Panc1 (cell line): Measurements from ENCODE around the gene RGS12. TPM values are rescaled to one million over a fixed set of nuclear protein-coding genes. Genes with fewer than 3 reads are reported as not detected.

Experiments
- ATAC-seq: fragments of 200-7000 bp; cut with Tn5 transposase; 2 replicates; pipeline ENCODE4 v1.9.1; 2020; ENCODE audit warnings: mild to moderate bottlenecking, moderate library complexity
- BruUV-seq: library from RNA; stranded (reverse); fragments of 400-500 nt; replicated peaks from 2 replicates; lab custom pipeline; 2021; lab: Mats Ljungman, UMichigan
- CTCF ChIA-PET: fragments of 300-600 bp; sonication (Branson Sonifier 250); formaldehyde crosslinking; loops from one replicate; lab custom pipeline; 2022; ENCODE audit warnings: antibody characterized with exemption; lab: Charles Lee
- POLR2A ChIA-PET: fragments of 300-600 bp; sonication (Branson Sonifier 250); formaldehyde crosslinking; loops from one replicate; lab custom pipeline; 2022; ENCODE audit warnings: antibody characterized with exemption; lab: Charles Lee
- DNase-seq: peaks from one replicate; pipeline ENCODE4 v3.0.0-alpha.2; 2010; ENCODE audit warnings: low read depth, low spot score
- H3K27ac ChIP-seq: 2 replicates; pipeline ENCODE4 v1.5.1; 2011; ENCODE audit warnings: mild to moderate bottlenecking, low read length, inconsistent platforms
- H3K27me3 ChIP-seq: fragments of 200-500 bp; sonication (Bioruptor generic); 2 replicates; pipeline ENCODE4 v1.6.0; 2014; ENCODE audit warnings: low read length, inconsistent platforms; ENCODE audit not compliant: control insufficient read depth, insufficient read depth
- H3K36me3 ChIP-seq: fragments of 200-500 bp; sonication (Bioruptor generic); 2 replicates; pipeline ENCODE4 v1.5.1; 2014; ENCODE audit warnings: inconsistent platforms, mild to moderate bottlenecking, low read length, moderate library complexity; ENCODE audit not compliant: control insufficient read depth, insufficient read depth
- H3K4me1 ChIP-seq: 2 replicates; pipeline ENCODE4 v1.5.1; 2011; ENCODE audit warnings: inconsistent platforms, mild to moderate bottlenecking, low read length, moderate library complexity; ENCODE audit not compliant: control insufficient read depth, insufficient read depth
- H3K4me3 ChIP-seq, 2 experiments: 2 replicates each; pipeline ENCODE4 v1.5.1; 2011 to 2012; ENCODE audit warnings: low read depth in 2 of 2, low read length in 2 of 2, mild to moderate bottlenecking in 2 of 2, inconsistent platforms in 1 of 2, moderate library complexity in 1 of 2
- H3K9me3 ChIP-seq: fragments of 200-500 bp; sonication (Bioruptor generic); 2 replicates; pipeline ENCODE4 v1.5.1; 2014; ENCODE audit warnings: low read depth, mild to moderate bottlenecking, inconsistent platforms, low read length, moderate library complexity; ENCODE audit not compliant: control insufficient read depth, insufficient read depth
- POLR2AphosphoS5 ChIP-seq: IDR thresholded peaks from 2 replicates; pipeline ENCODE4 v1.6.1; 2012; ENCODE audit warnings: mild to moderate bottlenecking, low read depth, low read length, moderate library complexity
- SIN3A ChIP-seq: IDR thresholded peaks from 2 replicates; pipeline ENCODE4 v1.6.1; 2012; ENCODE audit warnings: low read depth, mild to moderate bottlenecking, low read length, moderate library complexity, borderline replicate concordance; ENCODE audit not compliant: insufficient read depth
- TCF7L2 ChIP-seq: IDR thresholded peaks from 2 replicates; pipeline ENCODE4 v1.6.1; 2011; ENCODE audit warnings: mild to moderate bottlenecking, low read depth, low read length, inconsistent platforms
- in situ Hi-C: cut with HindIII; loops from 2 replicates; pipeline ENCODE4 v1.10.0; 2016; ENCODE audit warnings: low sequenced_read_pairs, low pct_unique_long_range_greater_than_20kb
- intact Hi-C: fragments of 100-400 bp; cut with micrococcal nuclease; formaldehyde crosslinking; loops from one replicate; pipeline ENCODE4 v1.10.0; 2022; ENCODE audit not compliant: unreplicated experiment
- total RNA-seq: library from RNA; stranded (reverse); gene quantifications from one replicate; pipeline ENCODE4 v1.2.1, GENCODE V29; 2021; ENCODE audit not compliant: unreplicated experiment
- TF ChIP-seq, protein P1 (sequence below), 2 experiments: IDR thresholded peaks; 2 replicates each; pipeline ENCODE4 v1.6.1; 2011 to 2012; ENCODE audit warnings: low read depth in 2 of 2, control low read depth in 1 of 2, low read length in 1 of 2, mild to moderate bottlenecking in 1 of 2, moderate library complexity in 1 of 2; ENCODE audit not compliant: insufficient read depth in 1 of 2
- TF ChIP-seq, protein P2 (sequence below): fragments of 450-650 bp; IDR thresholded peaks from 2 replicates; pipeline ENCODE4 v1.5.1; 2017; ENCODE audit warnings: mild to moderate bottlenecking

The RGS12 gene
- total RNA-seq, 1 experiment from 2014 or later: 24.3 TPM

DNA sequence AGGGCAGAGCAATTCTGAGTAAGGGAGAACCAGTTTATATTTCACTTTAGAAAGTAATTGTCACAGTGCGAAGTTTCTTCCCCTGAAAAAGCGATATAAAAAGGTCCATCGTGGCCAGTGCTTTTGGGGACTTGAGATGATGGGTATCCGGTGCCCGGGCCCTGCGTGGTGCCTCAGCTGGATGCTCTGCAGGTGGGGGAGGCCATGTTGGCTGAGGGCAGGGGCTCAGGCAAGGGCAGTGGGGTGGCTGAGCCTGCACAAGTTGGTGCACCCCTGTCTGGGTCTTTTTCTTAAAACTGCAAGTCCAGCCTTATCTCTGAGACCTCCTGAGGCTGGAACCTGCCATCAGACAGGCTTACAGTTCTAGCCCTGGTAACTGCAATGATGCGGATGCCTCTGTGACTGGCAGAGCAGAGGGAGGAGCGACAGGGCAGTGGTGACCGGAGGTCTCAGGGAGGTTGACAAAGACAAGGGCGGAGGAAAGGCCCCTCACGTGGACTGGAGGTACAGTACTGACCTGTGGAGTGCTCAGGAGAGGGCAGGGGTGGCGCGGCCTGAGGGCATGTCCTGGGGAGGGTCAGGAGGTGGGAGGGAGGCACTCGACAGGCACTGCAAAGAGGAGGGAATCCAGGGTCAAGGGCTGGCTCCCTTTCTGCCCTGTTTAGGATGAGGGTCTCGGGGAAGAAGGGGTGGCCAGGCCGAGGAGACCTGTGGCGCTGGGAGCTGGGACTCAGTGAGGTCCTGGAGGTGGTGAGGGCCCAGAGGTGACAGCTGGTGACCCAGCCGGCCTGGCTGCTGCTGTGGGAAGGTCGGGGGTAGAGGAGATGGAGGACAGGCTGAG, 1.8 kb downstream of the RGS12 start:
- TF ChIP-seq SIN3A: no peak
- TF ChIP-seq TCF7L2: no peak
- TF ChIP-seq, protein P1, sequence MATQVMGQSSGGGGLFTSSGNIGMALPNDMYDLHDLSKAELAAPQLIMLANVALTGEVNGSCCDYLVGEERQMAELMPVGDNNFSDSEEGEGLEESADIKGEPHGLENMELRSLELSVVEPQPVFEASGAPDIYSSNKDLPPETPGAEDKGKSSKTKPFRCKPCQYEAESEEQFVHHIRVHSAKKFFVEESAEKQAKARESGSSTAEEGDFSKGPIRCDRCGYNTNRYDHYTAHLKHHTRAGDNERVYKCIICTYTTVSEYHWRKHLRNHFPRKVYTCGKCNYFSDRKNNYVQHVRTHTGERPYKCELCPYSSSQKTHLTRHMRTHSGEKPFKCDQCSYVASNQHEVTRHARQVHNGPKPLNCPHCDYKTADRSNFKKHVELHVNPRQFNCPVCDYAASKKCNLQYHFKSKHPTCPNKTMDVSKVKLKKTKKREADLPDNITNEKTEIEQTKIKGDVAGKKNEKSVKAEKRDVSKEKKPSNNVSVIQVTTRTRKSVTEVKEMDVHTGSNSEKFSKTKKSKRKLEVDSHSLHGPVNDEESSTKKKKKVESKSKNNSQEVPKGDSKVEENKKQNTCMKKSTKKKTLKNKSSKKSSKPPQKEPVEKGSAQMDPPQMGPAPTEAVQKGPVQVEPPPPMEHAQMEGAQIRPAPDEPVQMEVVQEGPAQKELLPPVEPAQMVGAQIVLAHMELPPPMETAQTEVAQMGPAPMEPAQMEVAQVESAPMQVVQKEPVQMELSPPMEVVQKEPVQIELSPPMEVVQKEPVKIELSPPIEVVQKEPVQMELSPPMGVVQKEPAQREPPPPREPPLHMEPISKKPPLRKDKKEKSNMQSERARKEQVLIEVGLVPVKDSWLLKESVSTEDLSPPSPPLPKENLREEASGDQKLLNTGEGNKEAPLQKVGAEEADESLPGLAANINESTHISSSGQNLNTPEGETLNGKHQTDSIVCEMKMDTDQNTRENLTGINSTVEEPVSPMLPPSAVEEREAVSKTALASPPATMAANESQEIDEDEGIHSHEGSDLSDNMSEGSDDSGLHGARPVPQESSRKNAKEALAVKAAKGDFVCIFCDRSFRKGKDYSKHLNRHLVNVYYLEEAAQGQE (IDR thresholded peaks at IDR 0.05; ENCODE audit: insufficient read depth in 1 of 2, low read depth in 2 of 2, low read length in 1 of 2): no peak
- TF ChIP-seq POLR2AphosphoS5: no peak
- Histone ChIP-seq H3K4me3 (no peak overlapping the region), H3K36me3 (no peaks in the 10 kb centered on the region; the same call in 1 of the 2 replicates), H3K4me1 (peaks cover 8% of the 10 kb centered on the region; the same call in 1 of the 2 replicates), H3K9me3 (no peaks in the 10 kb centered on the region), H3K27ac (no peak overlapping the region), H3K27me3 (no peaks in the 10 kb centered on the region)
- in situ Hi-C loops (no loop called here), intact Hi-C loops (no loop called here)
- BruUV-seq: no TSS peak
- POLR2A ChIA-PET: no interaction called here
- DNase-seq (no peak), ATAC-seq (no peak)
- CTCF ChIA-PET: no interaction called here

DNA sequence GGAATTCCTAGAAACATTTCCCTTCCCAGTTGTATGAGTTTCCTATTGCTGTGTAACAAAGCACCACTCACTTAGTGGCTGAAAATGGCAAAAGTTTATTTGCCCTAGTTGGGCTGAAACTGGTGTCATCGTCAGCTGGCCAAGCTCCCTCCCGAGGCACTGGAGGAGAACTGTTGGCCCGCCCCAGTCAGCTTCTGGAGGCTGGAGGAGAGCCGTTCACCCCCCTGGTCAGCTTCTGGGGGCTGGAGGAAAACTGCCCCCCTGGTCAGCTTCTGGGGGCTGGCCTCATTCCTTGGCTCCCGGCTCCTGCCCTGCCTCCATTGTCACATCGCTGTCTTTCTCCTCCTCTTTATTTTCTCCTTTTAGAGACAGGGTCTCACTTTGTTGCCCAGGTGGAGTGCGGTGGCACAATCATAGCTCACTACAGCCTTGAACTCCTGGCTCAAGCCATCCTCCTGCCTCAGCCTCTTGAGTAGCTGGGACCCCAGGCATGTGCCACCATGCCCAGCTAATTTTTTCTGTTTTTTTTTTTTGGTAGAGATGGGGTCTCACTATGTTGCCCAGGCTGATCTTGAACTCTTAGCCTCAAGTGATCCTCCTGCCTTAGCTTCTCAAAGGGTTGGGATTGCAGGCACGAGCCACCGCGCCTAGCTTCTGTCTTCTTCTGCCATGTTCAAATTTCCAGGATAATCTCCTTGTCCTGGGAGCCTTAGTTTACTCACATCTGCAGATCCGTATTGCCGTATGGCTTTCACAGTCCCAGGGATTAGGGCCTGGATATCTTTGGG, 3.2 kb downstream of the RGS12 start:
- no peaks in the 10 kb centered on the region for H3K27me3 ChIP-seq
- POLR2A ChIA-PET: no interaction called here
- no peaks in the 10 kb centered on the region; the same call in 1 of the 2 replicates for H3K36me3 ChIP-seq
- H3K4me3 ChIP-seq: no peak overlapping the region
- in situ Hi-C loops: no loop called here
- no peaks in the 10 kb centered on the region for H3K9me3 ChIP-seq
- ATAC-seq (no peak), DNase-seq (no peak)
- intact Hi-C loops: no loop called here
- BruUV-seq: no TSS peak
- no peak overlapping the region for H3K27ac ChIP-seq
- no peak for TF ChIP-seq POLR2AphosphoS5
- TF ChIP-seq, protein P1 (IDR thresholded peaks at IDR 0.05; ENCODE audit: insufficient read depth in 1 of 2, low read depth in 2 of 2, low read length in 1 of 2): no peak
- TF ChIP-seq, protein P2, sequence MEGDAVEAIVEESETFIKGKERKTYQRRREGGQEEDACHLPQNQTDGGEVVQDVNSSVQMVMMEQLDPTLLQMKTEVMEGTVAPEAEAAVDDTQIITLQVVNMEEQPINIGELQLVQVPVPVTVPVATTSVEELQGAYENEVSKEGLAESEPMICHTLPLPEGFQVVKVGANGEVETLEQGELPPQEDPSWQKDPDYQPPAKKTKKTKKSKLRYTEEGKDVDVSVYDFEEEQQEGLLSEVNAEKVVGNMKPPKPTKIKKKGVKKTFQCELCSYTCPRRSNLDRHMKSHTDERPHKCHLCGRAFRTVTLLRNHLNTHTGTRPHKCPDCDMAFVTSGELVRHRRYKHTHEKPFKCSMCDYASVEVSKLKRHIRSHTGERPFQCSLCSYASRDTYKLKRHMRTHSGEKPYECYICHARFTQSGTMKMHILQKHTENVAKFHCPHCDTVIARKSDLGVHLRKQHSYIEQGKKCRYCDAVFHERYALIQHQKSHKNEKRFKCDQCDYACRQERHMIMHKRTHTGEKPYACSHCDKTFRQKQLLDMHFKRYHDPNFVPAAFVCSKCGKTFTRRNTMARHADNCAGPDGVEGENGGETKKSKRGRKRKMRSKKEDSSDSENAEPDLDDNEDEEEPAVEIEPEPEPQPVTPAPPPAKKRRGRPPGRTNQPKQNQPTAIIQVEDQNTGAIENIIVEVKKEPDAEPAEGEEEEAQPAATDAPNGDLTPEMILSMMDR: no peak
- no peak for TF ChIP-seq TCF7L2
- no peak for TF ChIP-seq SIN3A
- CTCF ChIA-PET: no interaction called here
- peaks cover 8% of the 10 kb centered on the region; the same call in 1 of the 2 replicates for H3K4me1 ChIP-seq
